H1 (cell line): ENCODE results near the gene CTTNBP2.

Source experiments
- CTCF ChIP-seq, 3 experiments: IDR thresholded peaks; 1 replicate in 2 of 3; 2 replicates in 1 of 3; pipeline versions ENCODE4 v1.5.1 to v1.6.1; 2011; ENCODE audit warnings: low read length in 3 of 3, mild to moderate bottlenecking in 3 of 3, inconsistent platforms in 2 of 3, low read depth in 1 of 3, moderate library complexity in 1 of 3; ENCODE audit not compliant: insufficient read depth in 1 of 3; ENCODE audit errors: control extremely low read depth in 1 of 3
- FOSL1 ChIP-seq: IDR thresholded peaks from 2 replicates; pipeline ENCODE4 v1.6.1; 2011; ENCODE audit warnings: mild to moderate bottlenecking, low read depth, low read length, moderate library complexity; ENCODE audit not compliant: insufficient read depth
- POLR2AphosphoS5 ChIP-seq: IDR thresholded peaks from 2 replicates; pipeline ENCODE4 v1.6.1; 2011; ENCODE audit warnings: low read depth, low read length

GRCh38 chr7:117854186-117854585 lies 19.1 kb downstream of the CTTNBP2 start:
- no peak for TF ChIP-seq FOSL1
- no peak for TF ChIP-seq CTCF (IDR thresholded peaks at IDR 0.05; ENCODE audit: control extremely low read depth in 1 of 3, insufficient read depth in 1 of 3, low read depth in 1 of 3, low read length in 3 of 3)
- no peak for TF ChIP-seq POLR2AphosphoS5
